ENCODE results near the gene TSSK3. TPM values are rescaled to one million over a fixed set of nuclear protein-coding genes. Genes with fewer than 3 reads are reported as not detected.
"Not testable (repeated sequence)": the region's sequence is repeated elsewhere in the genome, so short reads cannot be mapped to it uniquely, and the experiment has no call there.

Gene TSSK3
- polyA plus RNA-seq, 4 donors: 2.0 to 4.3 (median 3.0) TPM

- DNase-seq (ENCODE audit: low read depth in 4 of 4, low spot score in 3 of 4): no peak
Measured at GRCh38 chr1:32337855-32338636, 24.3 kb upstream of the TSSK3 start.

GRCh38 chr1:32338637-32339145, 23.6 kb upstream of the TSSK3 start:
- DNase-seq (ENCODE audit: low read depth in 4 of 4, low spot score in 3 of 4): no peak

GRCh38 chr1:32339363-32339978, 22.9 kb upstream of the TSSK3 start:
- no peak for DNase-seq (ENCODE audit: low read depth in 4 of 4, low spot score in 3 of 4)

- DNase-seq (ENCODE audit: low read depth in 4 of 4, low spot score in 3 of 4): no peak
Measured at GRCh38 chr1:32341186-32341757, 21.1 kb upstream of the TSSK3 start.

GRCh38 chr1:32341971-32342370, 20.4 kb upstream of the TSSK3 start:
- DNase-seq (ENCODE audit: low read depth in 4 of 4, low spot score in 3 of 4): no peak

GRCh38 chr1:32342704-32343103, 19.6 kb upstream of the TSSK3 start:
- DNase-seq (ENCODE audit: low read depth in 4 of 4, low spot score in 3 of 4): no peak

GRCh38 chr1:32345289-32345827, 17.0 kb upstream of the TSSK3 start:
- no peak for DNase-seq (ENCODE audit: low read depth in 4 of 4, low spot score in 3 of 4)

- no peak for DNase-seq (ENCODE audit: low read depth in 4 of 4, low spot score in 3 of 4)
Measured at GRCh38 chr1:32346532-32347157, 15.7 kb upstream of the TSSK3 start.

GRCh38 chr1:32349211-32349708, 13.1 kb upstream of the TSSK3 start:
- no peak for DNase-seq (ENCODE audit: low read depth in 4 of 4, low spot score in 3 of 4)

- no peak for DNase-seq (ENCODE audit: low read depth in 4 of 4, low spot score in 3 of 4)
Measured at GRCh38 chr1:32350785-32351398, 11.4 kb upstream of the TSSK3 start.

- peak; percentile 88 to 94 (median 92) for DNase-seq (ENCODE audit: low read depth in 4 of 4, low spot score in 3 of 4)
Measured at GRCh38 chr1:32351399-32352238, 10.7 kb upstream of the TSSK3 start.

GRCh38 chr1:32352239-32352745, 10.0 kb upstream of the TSSK3 start:
- DNase-seq (ENCODE audit: low read depth in 4 of 4, low spot score in 3 of 4): no peak

GRCh38 chr1:32352831-32353383, 9.4 kb upstream of the TSSK3 start:
- no peak for DNase-seq (ENCODE audit: low read depth in 4 of 4, low spot score in 3 of 4)

GRCh38 chr1:32353431-32353830, 8.9 kb upstream of the TSSK3 start:
- DNase-seq (ENCODE audit: low read depth in 4 of 4, low spot score in 3 of 4): no peak

GRCh38 chr1:32353886-32354570, 8.3 kb upstream of the TSSK3 start:
- DNase-seq (ENCODE audit: low read depth in 4 of 4, low spot score in 3 of 4): peak in 1 of 4 donors; percentile 48

- DNase-seq (ENCODE audit: low read depth in 4 of 4, low spot score in 3 of 4): not testable (repeated sequence)
Measured at GRCh38 chr1:32355778-32356177, 6.6 kb upstream of the TSSK3 start.

GRCh38 chr1:32356478-32356877, 5.9 kb upstream of the TSSK3 start:
- DNase-seq (ENCODE audit: low read depth in 4 of 4, low spot score in 3 of 4): no peak

- DNase-seq (ENCODE audit: low read depth in 4 of 4, low spot score in 3 of 4): no peak
Measured at GRCh38 chr1:32357614-32358013, 4.7 kb upstream of the TSSK3 start.

All from right renal pelvis (tissue), 4 donors.